Measurements from ENCODE around the gene CAMK1D. TPM values are rescaled to one million over a fixed set of nuclear protein-coding genes. Genes with fewer than 3 reads are reported as not detected.

CAMK1D gene
- total RNA-seq, 1 experiment from 2014 or later: 10.2 TPM

DNA sequence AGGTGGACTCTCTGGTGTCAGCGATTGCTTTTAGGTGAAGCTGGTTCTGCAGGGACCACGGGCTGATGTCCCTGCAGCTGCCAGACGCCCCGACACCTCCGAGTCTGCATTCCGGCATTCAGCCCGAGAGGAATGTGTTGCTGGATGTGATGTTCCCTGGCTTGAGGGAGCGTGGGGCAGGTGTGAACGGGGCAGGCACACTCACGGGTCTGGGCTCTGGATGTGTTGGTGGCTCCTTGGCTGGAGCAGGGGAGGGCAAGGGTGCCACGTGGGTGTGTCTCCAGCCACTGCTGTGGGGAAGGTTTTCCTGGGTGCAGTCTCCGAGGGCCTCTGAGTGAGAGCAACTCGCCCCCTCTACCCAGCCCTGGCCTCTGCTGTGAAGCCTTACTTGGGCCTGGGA lies 140.5 kb downstream of the CAMK1D start (continued):
- TF ChIP-seq, protein P1, sequence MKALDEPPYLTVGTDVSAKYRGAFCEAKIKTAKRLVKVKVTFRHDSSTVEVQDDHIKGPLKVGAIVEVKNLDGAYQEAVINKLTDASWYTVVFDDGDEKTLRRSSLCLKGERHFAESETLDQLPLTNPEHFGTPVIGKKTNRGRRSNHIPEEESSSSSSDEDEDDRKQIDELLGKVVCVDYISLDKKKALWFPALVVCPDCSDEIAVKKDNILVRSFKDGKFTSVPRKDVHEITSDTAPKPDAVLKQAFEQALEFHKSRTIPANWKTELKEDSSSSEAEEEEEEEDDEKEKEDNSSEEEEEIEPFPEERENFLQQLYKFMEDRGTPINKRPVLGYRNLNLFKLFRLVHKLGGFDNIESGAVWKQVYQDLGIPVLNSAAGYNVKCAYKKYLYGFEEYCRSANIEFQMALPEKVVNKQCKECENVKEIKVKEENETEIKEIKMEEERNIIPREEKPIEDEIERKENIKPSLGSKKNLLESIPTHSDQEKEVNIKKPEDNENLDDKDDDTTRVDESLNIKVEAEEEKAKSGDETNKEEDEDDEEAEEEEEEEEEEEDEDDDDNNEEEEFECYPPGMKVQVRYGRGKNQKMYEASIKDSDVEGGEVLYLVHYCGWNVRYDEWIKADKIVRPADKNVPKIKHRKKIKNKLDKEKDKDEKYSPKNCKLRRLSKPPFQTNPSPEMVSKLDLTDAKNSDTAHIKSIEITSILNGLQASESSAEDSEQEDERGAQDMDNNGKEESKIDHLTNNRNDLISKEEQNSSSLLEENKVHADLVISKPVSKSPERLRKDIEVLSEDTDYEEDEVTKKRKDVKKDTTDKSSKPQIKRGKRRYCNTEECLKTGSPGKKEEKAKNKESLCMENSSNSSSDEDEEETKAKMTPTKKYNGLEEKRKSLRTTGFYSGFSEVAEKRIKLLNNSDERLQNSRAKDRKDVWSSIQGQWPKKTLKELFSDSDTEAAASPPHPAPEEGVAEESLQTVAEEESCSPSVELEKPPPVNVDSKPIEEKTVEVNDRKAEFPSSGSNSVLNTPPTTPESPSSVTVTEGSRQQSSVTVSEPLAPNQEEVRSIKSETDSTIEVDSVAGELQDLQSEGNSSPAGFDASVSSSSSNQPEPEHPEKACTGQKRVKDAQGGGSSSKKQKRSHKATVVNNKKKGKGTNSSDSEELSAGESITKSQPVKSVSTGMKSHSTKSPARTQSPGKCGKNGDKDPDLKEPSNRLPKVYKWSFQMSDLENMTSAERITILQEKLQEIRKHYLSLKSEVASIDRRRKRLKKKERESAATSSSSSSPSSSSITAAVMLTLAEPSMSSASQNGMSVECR (CRISPR knock-in tag; IDR thresholded peaks at IDR 0.05; ENCODE audit: borderline replicate concordance): no peak
- no peak for TF ChIP-seq ZNF396 (CRISPR knock-in tag; IDR thresholded peaks at IDR 0.05; ENCODE audit: borderline replicate concordance)
- TF ChIP-seq, protein P2, sequence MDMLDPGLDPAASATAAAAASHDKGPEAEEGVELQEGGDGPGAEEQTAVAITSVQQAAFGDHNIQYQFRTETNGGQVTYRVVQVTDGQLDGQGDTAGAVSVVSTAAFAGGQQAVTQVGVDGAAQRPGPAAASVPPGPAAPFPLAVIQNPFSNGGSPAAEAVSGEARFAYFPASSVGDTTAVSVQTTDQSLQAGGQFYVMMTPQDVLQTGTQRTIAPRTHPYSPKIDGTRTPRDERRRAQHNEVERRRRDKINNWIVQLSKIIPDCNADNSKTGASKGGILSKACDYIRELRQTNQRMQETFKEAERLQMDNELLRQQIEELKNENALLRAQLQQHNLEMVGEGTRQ (CRISPR knock-in tag; IDR thresholded peaks at IDR 0.05): no peak
- TF ChIP-seq, protein P3, sequence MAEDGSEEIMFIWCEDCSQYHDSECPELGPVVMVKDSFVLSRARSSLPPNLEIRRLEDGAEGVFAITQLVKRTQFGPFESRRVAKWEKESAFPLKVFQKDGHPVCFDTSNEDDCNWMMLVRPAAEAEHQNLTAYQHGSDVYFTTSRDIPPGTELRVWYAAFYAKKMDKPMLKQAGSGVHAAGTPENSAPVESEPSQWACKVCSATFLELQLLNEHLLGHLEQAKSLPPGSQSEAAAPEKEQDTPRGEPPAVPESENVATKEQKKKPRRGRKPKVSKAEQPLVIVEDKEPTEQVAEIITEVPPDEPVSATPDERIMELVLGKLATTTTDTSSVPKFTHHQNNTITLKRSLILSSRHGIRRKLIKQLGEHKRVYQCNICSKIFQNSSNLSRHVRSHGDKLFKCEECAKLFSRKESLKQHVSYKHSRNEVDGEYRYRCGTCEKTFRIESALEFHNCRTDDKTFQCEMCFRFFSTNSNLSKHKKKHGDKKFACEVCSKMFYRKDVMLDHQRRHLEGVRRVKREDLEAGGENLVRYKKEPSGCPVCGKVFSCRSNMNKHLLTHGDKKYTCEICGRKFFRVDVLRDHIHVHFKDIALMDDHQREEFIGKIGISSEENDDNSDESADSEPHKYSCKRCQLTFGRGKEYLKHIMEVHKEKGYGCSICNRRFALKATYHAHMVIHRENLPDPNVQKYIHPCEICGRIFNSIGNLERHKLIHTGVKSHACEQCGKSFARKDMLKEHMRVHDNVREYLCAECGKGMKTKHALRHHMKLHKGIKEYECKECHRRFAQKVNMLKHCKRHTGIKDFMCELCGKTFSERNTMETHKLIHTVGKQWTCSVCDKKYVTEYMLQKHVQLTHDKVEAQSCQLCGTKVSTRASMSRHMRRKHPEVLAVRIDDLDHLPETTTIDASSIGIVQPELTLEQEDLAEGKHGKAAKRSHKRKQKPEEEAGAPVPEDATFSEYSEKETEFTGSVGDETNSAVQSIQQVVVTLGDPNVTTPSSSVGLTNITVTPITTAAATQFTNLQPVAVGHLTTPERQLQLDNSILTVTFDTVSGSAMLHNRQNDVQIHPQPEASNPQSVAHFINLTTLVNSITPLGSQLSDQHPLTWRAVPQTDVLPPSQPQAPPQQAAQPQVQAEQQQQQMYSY (CRISPR knock-in tag; IDR thresholded peaks at IDR 0.05): no peak
- no peak for TF ChIP-seq SMAD4 (CRISPR knock-in tag; IDR thresholded peaks at IDR 0.05)
- no peak for TF ChIP-seq ZNF121 (CRISPR knock-in tag; IDR thresholded peaks at IDR 0.05)
- no peak for TF ChIP-seq FOXK1 (CRISPR knock-in tag; IDR thresholded peaks at IDR 0.05)
- TF ChIP-seq, protein P4, sequence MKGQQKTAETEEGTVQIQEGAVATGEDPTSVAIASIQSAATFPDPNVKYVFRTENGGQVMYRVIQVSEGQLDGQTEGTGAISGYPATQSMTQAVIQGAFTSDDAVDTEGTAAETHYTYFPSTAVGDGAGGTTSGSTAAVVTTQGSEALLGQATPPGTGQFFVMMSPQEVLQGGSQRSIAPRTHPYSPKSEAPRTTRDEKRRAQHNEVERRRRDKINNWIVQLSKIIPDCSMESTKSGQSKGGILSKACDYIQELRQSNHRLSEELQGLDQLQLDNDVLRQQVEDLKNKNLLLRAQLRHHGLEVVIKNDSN (CRISPR knock-in tag; IDR thresholded peaks at IDR 0.05): no peak
- TF ChIP-seq JUN (CRISPR knock-in tag; IDR thresholded peaks at IDR 0.05): no peak
- TF ChIP-seq PRRX2 (CRISPR knock-in tag; IDR thresholded peaks at IDR 0.05): no peak

DNA sequence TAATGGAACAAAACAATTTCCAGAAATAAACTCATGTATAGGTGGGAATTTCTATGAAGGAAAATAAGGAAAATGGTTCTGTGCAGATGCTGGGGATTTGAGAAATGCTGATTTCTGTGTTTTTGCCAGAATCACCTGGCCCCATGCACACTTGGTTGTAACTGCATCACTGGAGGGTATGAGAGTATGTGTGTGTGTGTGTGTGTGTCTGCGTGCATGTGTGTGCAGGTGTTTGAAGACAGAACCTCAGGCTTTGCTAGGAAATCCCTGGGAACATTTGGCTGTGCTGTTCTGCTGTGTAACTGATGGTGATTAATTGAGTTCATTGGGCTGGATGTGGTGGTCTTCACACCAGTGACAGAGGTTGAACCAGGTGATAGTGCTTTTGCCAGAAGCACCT lies 141.6 kb downstream of the CAMK1D start:
- no peak overlapping the region for H3K4me3 Mint-ChIP-seq

More for the DNA sequence above, 141.6 kb downstream of the CAMK1D start:
- H3K4me1 Mint-ChIP-seq: peaks cover 10% of the 10 kb centered on the region
- POLR2A ChIA-PET: no interaction called here
- no peaks in the 10 kb centered on the region for H3K9me3 Mint-ChIP-seq
- ATAC-seq (no peak), DNase-seq (ENCODE audit: low spot score) (no peak)
- H3K27me3 Mint-ChIP-seq (ENCODE audit: low read depth): no peaks in the 10 kb centered on the region
- H3K36me3 Mint-ChIP-seq: no peaks in the 10 kb centered on the region
- H3K27ac Mint-ChIP-seq: no peak overlapping the region
- CTCF ChIA-PET: interaction anchor here (0.7 kb wide), 1 partner anchor 305 kb away, joined by 3 read pairs; no protein-coding TSS in a partner anchor
- TF ChIP-seq, protein P5, sequence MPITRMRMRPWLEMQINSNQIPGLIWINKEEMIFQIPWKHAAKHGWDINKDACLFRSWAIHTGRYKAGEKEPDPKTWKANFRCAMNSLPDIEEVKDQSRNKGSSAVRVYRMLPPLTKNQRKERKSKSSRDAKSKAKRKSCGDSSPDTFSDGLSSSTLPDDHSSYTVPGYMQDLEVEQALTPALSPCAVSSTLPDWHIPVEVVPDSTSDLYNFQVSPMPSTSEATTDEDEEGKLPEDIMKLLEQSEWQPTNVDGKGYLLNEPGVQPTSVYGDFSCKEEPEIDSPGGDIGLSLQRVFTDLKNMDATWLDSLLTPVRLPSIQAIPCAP (CRISPR knock-in tag; IDR thresholded peaks at IDR 0.05): no peak
- no peak for TF ChIP-seq MXD4 (CRISPR knock-in tag; IDR thresholded peaks at IDR 0.05; ENCODE audit: borderline replicate concordance)
- no peak for TF ChIP-seq ZNF263 (CRISPR knock-in tag; IDR thresholded peaks at IDR 0.05; ENCODE audit: low read depth)
- no peak for TF ChIP-seq TEAD4 (CRISPR knock-in tag; IDR thresholded peaks at IDR 0.05)
- TF ChIP-seq ZNF232 (CRISPR knock-in tag; IDR thresholded peaks at IDR 0.05): no peak
- TF ChIP-seq, protein P6, sequence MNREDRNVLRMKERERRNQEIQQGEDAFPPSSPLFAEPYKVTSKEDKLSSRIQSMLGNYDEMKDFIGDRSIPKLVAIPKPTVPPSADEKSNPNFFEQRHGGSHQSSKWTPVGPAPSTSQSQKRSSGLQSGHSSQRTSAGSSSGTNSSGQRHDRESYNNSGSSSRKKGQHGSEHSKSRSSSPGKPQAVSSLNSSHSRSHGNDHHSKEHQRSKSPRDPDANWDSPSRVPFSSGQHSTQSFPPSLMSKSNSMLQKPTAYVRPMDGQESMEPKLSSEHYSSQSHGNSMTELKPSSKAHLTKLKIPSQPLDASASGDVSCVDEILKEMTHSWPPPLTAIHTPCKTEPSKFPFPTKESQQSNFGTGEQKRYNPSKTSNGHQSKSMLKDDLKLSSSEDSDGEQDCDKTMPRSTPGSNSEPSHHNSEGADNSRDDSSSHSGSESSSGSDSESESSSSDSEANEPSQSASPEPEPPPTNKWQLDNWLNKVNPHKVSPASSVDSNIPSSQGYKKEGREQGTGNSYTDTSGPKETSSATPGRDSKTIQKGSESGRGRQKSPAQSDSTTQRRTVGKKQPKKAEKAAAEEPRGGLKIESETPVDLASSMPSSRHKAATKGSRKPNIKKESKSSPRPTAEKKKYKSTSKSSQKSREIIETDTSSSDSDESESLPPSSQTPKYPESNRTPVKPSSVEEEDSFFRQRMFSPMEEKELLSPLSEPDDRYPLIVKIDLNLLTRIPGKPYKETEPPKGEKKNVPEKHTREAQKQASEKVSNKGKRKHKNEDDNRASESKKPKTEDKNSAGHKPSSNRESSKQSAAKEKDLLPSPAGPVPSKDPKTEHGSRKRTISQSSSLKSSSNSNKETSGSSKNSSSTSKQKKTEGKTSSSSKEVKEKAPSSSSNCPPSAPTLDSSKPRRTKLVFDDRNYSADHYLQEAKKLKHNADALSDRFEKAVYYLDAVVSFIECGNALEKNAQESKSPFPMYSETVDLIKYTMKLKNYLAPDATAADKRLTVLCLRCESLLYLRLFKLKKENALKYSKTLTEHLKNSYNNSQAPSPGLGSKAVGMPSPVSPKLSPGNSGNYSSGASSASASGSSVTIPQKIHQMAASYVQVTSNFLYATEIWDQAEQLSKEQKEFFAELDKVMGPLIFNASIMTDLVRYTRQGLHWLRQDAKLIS (CRISPR knock-in tag; IDR thresholded peaks at IDR 0.05; ENCODE audit: borderline replicate concordance): no peak
- TF ChIP-seq, protein P4 (CRISPR knock-in tag; IDR thresholded peaks at IDR 0.05): no peak
- TF ChIP-seq, protein P7, sequence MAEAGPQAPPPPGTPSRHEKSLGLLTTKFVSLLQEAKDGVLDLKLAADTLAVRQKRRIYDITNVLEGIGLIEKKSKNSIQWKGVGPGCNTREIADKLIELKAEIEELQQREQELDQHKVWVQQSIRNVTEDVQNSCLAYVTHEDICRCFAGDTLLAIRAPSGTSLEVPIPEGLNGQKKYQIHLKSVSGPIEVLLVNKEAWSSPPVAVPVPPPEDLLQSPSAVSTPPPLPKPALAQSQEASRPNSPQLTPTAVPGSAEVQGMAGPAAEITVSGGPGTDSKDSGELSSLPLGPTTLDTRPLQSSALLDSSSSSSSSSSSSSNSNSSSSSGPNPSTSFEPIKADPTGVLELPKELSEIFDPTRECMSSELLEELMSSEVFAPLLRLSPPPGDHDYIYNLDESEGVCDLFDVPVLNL (CRISPR knock-in tag; IDR thresholded peaks at IDR 0.05; ENCODE audit: borderline replicate concordance, low read depth): no peak
- TF ChIP-seq GABPB1 (CRISPR knock-in tag; IDR thresholded peaks at IDR 0.05): no peak
- TF ChIP-seq NFYB (CRISPR knock-in tag; conservative IDR thresholded peaks at IDR 0.05; ENCODE audit: low read depth): no peak
- no peak for TF ChIP-seq ZBTB21 (CRISPR knock-in tag; IDR thresholded peaks at IDR 0.05; ENCODE audit: borderline replicate concordance)

All from WTC11 (cell line).